ENCODE measurements around the gene FAM170B. TPM values are rescaled to one million over a fixed set of nuclear protein-coding genes. Genes with fewer than 3 reads are reported as not detected.

The FAM170B gene
- total RNA-seq, 1 experiment from 2014 or later, result not detected

- Histone ChIP-seq H3K27me3 (replicated peaks) (no peaks in the 10 kb centered on the region), H3K9me3 (replicated peaks) (no peaks in the 10 kb centered on the region), H3K36me3 (no peaks in the 10 kb centered on the region), H3K27ac (no peak overlapping the region), H3K4me3 (no peak overlapping the region), H3K4me1 (replicated peaks) (no peaks in the 10 kb centered on the region)
- no peak for DNase-seq (ENCODE audit: low read depth in 1 of 2, low spot score in 2 of 2)
These were observed 26.5 kb downstream of the FAM170B start for GRCh38 chr10:49107111-49107886.

DNA sequence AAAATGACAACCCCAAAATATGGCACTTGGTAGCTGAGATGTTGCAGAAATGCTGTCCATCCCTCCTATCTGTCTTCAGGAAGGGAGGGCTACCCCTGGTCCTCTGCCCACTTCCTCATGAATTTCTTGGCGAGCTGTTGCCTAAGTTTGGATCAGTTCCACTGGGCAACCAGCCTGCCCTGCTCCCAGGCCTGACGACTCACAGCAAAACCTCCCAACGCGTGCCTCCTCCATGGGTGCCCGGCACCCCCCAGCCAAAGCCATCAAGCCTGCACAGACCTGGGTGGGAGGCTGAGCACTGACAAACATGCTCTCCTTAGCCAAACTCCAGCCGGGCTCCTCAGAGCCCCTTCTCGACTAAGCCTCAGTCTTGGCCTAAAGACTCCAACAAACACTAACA is 27.4 kb downstream of the FAM170B start:
- Histone ChIP-seq H3K4me3 (no peak overlapping the region), H3K27me3 (replicated peaks) (no peaks in the 10 kb centered on the region), H3K9me3 (replicated peaks) (no peaks in the 10 kb centered on the region), H3K27ac (no peak overlapping the region), H3K36me3 (no peaks in the 10 kb centered on the region), H3K4me1 (replicated peaks) (no peaks in the 10 kb centered on the region)
- no peak for DNase-seq (ENCODE audit: low read depth in 1 of 2, low spot score in 2 of 2)

DNA sequence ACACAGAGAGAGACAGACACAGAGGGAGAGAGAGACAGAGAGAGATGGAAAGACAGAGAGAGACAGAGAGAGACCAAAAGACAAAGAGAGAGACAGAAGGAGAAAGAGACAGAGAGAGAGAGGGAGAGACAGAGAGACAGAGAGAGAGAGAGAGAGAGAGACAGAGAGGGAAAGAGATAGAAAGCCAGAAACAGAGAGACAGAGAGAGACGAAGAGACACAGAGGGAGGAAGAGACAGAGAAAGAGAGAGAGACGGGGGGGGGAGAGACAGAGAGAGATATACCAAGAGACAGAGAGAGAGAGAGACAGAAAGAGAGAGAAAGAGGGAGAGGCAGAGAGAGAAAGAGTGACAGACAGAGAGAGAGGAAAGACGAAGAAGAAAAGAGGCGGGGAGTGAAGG is 28.7 kb downstream of the FAM170B start:
- H3K9me3 ChIP-seq (replicated peaks), result no peaks in the 10 kb centered on the region
- H3K4me1 ChIP-seq (replicated peaks), result no peaks in the 10 kb centered on the region

DNA sequence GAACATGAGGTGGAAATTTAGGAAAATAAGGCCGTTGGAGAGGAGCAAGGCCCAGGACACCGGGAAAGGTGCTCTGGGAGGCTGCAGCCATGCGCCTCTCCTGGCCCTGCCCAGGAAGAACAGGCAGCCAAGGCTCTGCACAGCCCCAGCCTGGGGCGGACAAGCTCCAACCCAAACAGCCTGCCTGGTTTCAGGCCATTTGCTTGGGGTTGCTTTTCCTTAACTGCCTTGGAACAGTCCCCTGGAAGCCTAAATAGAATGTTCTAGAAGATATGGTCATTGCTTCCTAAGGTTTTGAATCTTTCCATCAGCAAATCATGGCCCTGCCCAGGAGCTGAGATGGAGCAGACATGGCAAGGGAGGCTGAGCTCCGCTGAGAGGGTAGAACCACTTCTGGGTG is 29.5 kb downstream of the FAM170B start:
- DNase-seq (ENCODE audit: low read depth in 1 of 2, low spot score in 2 of 2), result no peak
- H3K27me3 ChIP-seq (replicated peaks), result no peaks in the 10 kb centered on the region

More for the DNA sequence above, 28.7 kb downstream of the FAM170B start:
- Histone ChIP-seq H3K4me3 (no peak overlapping the region), H3K36me3 (no peaks in the 10 kb centered on the region), H3K27me3 (replicated peaks) (no peaks in the 10 kb centered on the region), H3K27ac (no peak overlapping the region)
- DNase-seq (ENCODE audit: low read depth in 1 of 2, low spot score in 2 of 2), result no peak

GRCh38 chr10:49103761-49104160 is 30.1 kb downstream of the FAM170B start:
- Histone ChIP-seq H3K4me3 (no peak overlapping the region), H3K27ac (no peak overlapping the region), H3K27me3 (replicated peaks) (no peaks in the 10 kb centered on the region), H3K4me1 (replicated peaks) (no peaks in the 10 kb centered on the region), H3K36me3 (no peaks in the 10 kb centered on the region), H3K9me3 (replicated peaks) (no peaks in the 10 kb centered on the region)
- DNase-seq (ENCODE audit: low read depth in 1 of 2, low spot score in 2 of 2), result no peak

More for the DNA sequence above, 29.5 kb downstream of the FAM170B start:
- Histone ChIP-seq H3K36me3 (no peaks in the 10 kb centered on the region), H3K9me3 (replicated peaks) (no peaks in the 10 kb centered on the region), H3K4me1 (replicated peaks) (no peaks in the 10 kb centered on the region), H3K4me3 (no peak overlapping the region), H3K27ac (no peak overlapping the region)

DNA sequence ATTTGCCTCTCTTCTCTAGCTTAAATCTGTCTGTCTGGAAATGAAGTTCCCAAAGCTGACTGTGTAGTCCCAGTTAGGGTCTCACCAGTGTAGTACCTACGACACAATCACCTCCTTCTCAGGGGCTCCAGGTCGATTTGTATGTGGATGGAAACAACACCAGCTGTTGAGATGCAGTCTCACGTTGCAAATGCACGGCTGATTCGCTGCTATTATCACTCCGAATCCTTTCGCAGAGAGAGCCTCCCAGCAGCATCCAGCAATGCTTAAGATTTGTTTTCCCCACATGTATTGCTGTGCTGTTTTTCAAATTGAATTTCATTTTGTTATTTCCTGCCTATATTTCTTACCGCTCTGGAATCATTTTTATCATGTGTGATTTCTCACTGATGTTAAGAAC is 34.8 kb downstream of the FAM170B start:
- Histone ChIP-seq H3K9me3 (replicated peaks) (no peaks in the 10 kb centered on the region), H3K4me3 (no peak overlapping the region), H3K27me3 (replicated peaks) (no peaks in the 10 kb centered on the region), H3K36me3 (no peaks in the 10 kb centered on the region), H3K27ac (no peak overlapping the region), H3K4me1 (replicated peaks) (no peaks in the 10 kb centered on the region)
- no peak for DNase-seq (ENCODE audit: low read depth in 1 of 2, low spot score in 2 of 2)

DNA sequence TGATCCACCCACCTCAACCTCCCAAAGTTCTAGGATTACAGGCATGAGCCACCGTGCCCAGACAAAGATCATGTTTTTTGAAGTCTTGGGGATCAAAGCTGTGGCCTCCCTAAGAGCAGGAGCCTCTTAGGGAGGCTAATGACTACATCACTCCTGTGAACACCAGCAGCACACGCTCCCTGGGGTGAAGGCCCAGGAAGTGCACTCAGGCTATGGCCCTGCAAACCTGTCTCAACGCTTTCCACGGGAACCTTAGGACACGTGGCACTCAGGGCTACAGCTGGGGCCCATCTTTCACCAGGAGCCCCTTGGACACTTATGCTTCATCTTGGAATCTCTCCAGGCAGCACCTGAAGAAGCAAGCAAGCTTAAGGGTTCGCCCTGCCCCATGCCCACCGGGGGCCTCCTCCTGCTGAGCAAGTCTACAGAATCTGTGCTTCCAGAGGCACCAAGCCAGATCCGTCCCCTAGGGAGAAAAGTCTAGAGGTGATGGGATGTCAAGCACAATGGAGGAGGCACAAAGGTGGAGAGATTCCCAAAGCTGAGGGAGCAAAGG is 36.9 kb downstream of the FAM170B start:
- no peaks in the 10 kb centered on the region for H3K9me3 ChIP-seq (replicated peaks)
- DNase-seq (ENCODE audit: low read depth in 1 of 2, low spot score in 2 of 2), result no peak
- no peak overlapping the region for H3K27ac ChIP-seq

DNA sequence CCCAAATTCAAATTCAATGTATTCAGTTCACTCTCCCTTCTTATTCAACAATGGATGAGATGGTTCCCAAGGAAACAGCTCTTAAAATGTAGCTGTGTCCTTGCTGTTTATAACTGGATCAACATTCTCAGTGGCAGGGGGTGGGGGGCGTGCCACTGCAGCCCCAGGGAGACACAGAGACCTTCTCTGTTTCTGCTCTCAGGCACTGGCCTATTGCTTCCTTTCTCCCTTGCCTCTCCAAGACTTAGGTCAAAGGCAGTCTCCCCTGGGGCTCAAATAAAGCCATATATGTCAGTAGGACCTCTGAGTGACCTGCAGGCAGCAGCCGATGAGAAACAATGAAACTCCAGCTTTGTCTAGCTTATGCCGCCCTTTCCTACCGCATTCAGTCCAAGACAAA is 39.2 kb downstream of the FAM170B start:
- H3K4me1 ChIP-seq (replicated peaks), result no peaks in the 10 kb centered on the region
- H3K4me3 ChIP-seq, result no peak overlapping the region
- H3K36me3 ChIP-seq, result no peaks in the 10 kb centered on the region
- DNase-seq (ENCODE audit: low read depth in 1 of 2, low spot score in 2 of 2), result no peak
- no peak overlapping the region for H3K27ac ChIP-seq
- H3K9me3 ChIP-seq (replicated peaks), result no peaks in the 10 kb centered on the region
- no peaks in the 10 kb centered on the region for H3K27me3 ChIP-seq (replicated peaks)

More for the DNA sequence above, 36.9 kb downstream of the FAM170B start:
- Histone ChIP-seq H3K4me3 (no peak overlapping the region), H3K27me3 (replicated peaks) (no peaks in the 10 kb centered on the region), H3K36me3 (no peaks in the 10 kb centered on the region), H3K4me1 (replicated peaks) (no peaks in the 10 kb centered on the region)

GRCh38 chr10:49093922-49094321 is 39.9 kb downstream of the FAM170B start:
- Histone ChIP-seq H3K36me3 (no peaks in the 10 kb centered on the region), H3K27me3 (replicated peaks) (no peaks in the 10 kb centered on the region), H3K9me3 (replicated peaks) (no peaks in the 10 kb centered on the region), H3K4me1 (replicated peaks) (no peaks in the 10 kb centered on the region), H3K27ac (no peak overlapping the region), H3K4me3 (no peak overlapping the region)
- no peak for DNase-seq (ENCODE audit: low read depth in 1 of 2, low spot score in 2 of 2)

DNA sequence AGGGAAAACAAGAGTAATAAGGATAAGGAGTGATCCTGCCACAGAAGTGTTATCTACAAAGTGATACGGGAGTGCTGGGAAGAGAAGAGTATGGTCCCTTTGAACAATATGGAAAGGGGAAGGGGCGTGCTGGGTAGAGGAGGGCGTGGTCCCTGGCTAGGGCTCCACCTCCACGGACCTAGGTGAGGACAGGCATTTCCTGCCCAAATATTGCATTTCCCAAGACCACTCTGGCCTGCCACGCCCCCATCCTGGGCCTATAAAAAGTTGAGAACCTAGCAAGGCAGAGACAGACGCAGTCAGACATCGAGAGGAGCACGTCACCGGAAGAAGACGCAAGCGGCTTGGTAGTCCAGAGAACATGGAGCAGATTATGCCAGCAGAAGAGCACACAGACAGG is 41.3 kb downstream of the FAM170B start:
- DNase-seq (ENCODE audit: low read depth in 1 of 2, low spot score in 2 of 2), result no peak
- no peaks in the 10 kb centered on the region for H3K27me3 ChIP-seq (replicated peaks)
- no peak overlapping the region for H3K27ac ChIP-seq
- H3K4me1 ChIP-seq (replicated peaks), result no peaks in the 10 kb centered on the region
- H3K4me3 ChIP-seq, result no peak overlapping the region
- H3K9me3 ChIP-seq (replicated peaks), result no peaks in the 10 kb centered on the region
- H3K36me3 ChIP-seq, result no peaks in the 10 kb centered on the region

DNA sequence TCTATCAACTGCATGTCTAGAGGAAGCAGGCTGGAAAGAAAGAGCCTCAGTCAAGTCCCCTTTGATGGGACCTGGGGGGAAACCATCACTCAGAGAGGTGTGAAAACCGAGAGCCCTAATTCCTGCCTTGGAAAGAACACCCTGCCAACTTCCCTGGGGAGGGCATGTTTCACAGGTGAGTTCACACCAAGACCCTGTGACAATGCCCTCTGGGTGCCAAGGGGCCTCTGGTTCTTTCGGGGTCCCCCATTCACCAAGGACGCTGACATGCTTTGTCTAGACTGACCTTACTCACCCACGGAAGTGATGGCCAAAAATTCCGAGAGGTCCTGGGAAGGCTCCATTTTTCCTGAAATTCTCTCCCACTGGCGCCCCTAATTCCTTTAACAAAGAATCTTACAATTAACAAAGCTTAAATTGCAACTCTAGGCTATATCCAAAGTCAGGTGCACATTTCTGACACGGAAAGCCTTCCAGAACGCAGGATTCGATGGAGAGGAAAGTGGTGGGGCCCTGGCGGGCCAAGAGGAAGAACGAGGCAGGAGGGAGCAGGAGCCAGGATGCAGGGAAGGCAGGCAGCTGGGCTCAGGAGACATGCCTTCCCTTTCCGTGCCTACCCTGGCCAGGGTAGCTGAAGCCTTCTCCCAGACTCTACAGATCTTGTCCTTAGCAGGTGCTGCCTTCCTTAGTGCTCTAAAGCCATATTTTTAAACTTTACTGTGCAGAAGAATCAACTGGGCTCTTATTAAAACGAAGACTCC is 42.2 kb downstream of the FAM170B start:
- DNase-seq (ENCODE audit: low read depth in 1 of 2, low spot score in 2 of 2), result no peak
- no peaks in the 10 kb centered on the region for H3K36me3 ChIP-seq
- no peak overlapping the region for H3K4me3 ChIP-seq
- no peaks in the 10 kb centered on the region for H3K4me1 ChIP-seq (replicated peaks)
- no peaks in the 10 kb centered on the region for H3K27me3 ChIP-seq (replicated peaks)
- no peaks in the 10 kb centered on the region for H3K9me3 ChIP-seq (replicated peaks)
- no peak overlapping the region for H3K27ac ChIP-seq

DNA sequence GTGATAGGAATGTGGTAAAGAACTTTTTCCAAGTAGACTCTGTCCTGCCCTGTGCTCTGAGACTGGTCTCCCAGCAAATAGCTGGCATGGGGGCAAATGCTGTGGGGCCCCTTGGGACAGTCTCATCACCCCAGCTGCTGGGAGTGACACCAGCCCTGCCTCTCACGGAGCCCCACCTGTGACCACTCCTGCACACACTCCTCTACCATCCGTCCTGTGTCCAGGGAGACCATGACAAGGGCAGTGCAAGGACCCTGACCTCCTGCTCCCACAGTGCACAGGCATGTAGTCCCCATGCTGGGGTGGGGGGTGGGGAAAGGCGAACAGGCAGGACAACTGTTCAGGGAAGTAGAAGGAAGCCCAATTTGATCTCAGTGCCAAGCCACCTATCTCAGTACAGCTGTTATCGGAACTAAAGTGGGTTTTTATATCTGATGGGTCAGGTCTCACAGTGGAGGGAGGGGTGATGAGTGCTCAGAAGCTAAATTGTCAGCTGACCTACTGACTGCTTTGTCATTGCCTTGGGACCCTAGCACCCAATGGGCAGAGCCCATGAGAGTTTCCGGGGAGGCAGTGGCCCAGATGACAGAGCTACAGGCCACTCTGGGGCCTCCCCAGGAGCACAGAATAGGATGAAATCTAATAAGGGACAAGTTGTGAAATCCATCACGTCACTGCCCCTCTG is 43.0 kb downstream of the FAM170B start:
- no peak overlapping the region for H3K4me3 ChIP-seq
- no peaks in the 10 kb centered on the region for H3K9me3 ChIP-seq (replicated peaks)
- no peak overlapping the region for H3K27ac ChIP-seq
- H3K4me1 ChIP-seq (replicated peaks), result no peaks in the 10 kb centered on the region
- H3K27me3 ChIP-seq (replicated peaks), result no peaks in the 10 kb centered on the region
- no peak for DNase-seq (ENCODE audit: low read depth in 1 of 2, low spot score in 2 of 2)
- no peaks in the 10 kb centered on the region for H3K36me3 ChIP-seq

GRCh38 chr10:49090189-49090575 is 43.6 kb downstream of the FAM170B start:
- H3K27ac ChIP-seq, result no peak overlapping the region
- H3K4me1 ChIP-seq (replicated peaks), result no peaks in the 10 kb centered on the region
- no peaks in the 10 kb centered on the region for H3K36me3 ChIP-seq

More at GRCh38 chr10:49090189-49090575, 43.6 kb downstream of the FAM170B start:
- no peak for DNase-seq (ENCODE audit: low read depth in 1 of 2, low spot score in 2 of 2)
- Histone ChIP-seq H3K4me3 (no peak overlapping the region), H3K27me3 (replicated peaks) (no peaks in the 10 kb centered on the region), H3K9me3 (replicated peaks) (no peaks in the 10 kb centered on the region)
